K562 (cell line): Measurements from ENCODE around the gene MRPL19. TPM values are rescaled to one million over a fixed set of nuclear protein-coding genes. Genes with fewer than 3 reads are reported as not detected.

Experiments used
- ATAC-seq: fragments of 200-7000 bp; cut with Tn5 transposase; 3 replicates; pipeline ENCODE4 v1.9.1; 2020; ENCODE audit warnings: moderate library complexity
- BruUV-seq: library from RNA; stranded (reverse); fragments of 400-500 nt; replicated peaks from 2 replicates; lab custom pipeline; 2021; lab: Mats Ljungman, UMichigan
- CTCF ChIA-PET: fragments of 300-600 bp; formaldehyde crosslinking; extraction: SDS; loops from one replicate; lab custom pipeline; 2021; ENCODE audit warnings: low intra/inter-chr PET ratio; lab: Yijun Ruan, JAX
- POLR2A ChIA-PET: fragments of 300-600, 350-650 bp; sonication (Branson Sonifier 250); formaldehyde crosslinking; extraction: SDS; loops from one replicate; lab custom pipeline; 2021; ENCODE audit warnings: antibody characterized with exemption, inconsistent platforms; lab: Yijun Ruan, JAX
- DNase-seq, 4 experiments: peaks; one replicate each; pipeline versions ENCODE4 v3.0.0 to v3.0.0-alpha.2; 2011 to 2018; ENCODE audit warnings: low spot score in 3 of 4, mixed read lengths in 3 of 4; ENCODE audit errors: extremely low read depth in 1 of 4
- FAIRE-seq: peaks from 2 replicates; lab custom pipeline; 2011; peaks lifted over from hg19 to GRCh38; lab: Jason Lieb, UNC
- H2AFZ ChIP-seq: 2 replicates; pipeline ENCODE4 v1.6.0; 2011; ENCODE audit warnings: low read depth, low read length, control low read depth, inconsistent platforms
- H3K27ac ChIP-seq: fragments of 200-600 bp; 3 replicates; pipeline ENCODE4 v1.8.0; 2011; ENCODE audit warnings: low read depth, mild to moderate bottlenecking, control low read depth, inconsistent platforms, low read length, moderate library complexity, mixed read lengths; ENCODE audit errors: extremely low read depth
- H3K27me3 ChIP-seq, 2 experiments: fragments of 300-600 bp in 1 of 2; 2 replicates in 1 of 2; 3 replicates in 1 of 2; pipeline versions ENCODE4 v1.6.0 to v1.8.0; 2011; ENCODE audit warnings: inconsistent platforms in 2 of 2, low read length in 2 of 2, mild to moderate bottlenecking in 1 of 2, mixed read lengths in 1 of 2, moderate library complexity in 1 of 2; ENCODE audit not compliant: control insufficient read depth in 2 of 2, insufficient read depth in 2 of 2
- H3K36me3 ChIP-seq: fragments of 300-600 bp; 3 replicates; pipeline ENCODE4 v1.8.0; 2011; ENCODE audit warnings: mild to moderate bottlenecking, low read length, inconsistent platforms; ENCODE audit not compliant: control insufficient read depth, insufficient read depth
- H3K4me1 ChIP-seq, 2 experiments: fragments of 200-600 bp in 1 of 2; replicated peaks in 1 of 2; 2 replicates in 1 of 2; 3 replicates in 1 of 2; pipeline versions ENCODE4 v1.5.1 to v1.8.0; 2011; ENCODE audit warnings: inconsistent platforms in 2 of 2, low read length in 2 of 2, mild to moderate bottlenecking in 1 of 2, mixed read lengths in 1 of 2, moderate library complexity in 1 of 2; ENCODE audit not compliant: control insufficient read depth in 2 of 2, insufficient read depth in 2 of 2
- H3K4me2 ChIP-seq: 2 replicates; pipeline ENCODE4 v1.6.1; 2011; ENCODE audit warnings: low read length, control low read depth, inconsistent platforms, mixed read lengths; ENCODE audit not compliant: insufficient read depth
- H3K4me3 ChIP-seq: fragments of 200-600 bp; sonication (generic), shearing (Covaris generic); 2 replicates; pipeline ENCODE4 v1.5.1; 2016; ENCODE audit warnings: control low read depth, inconsistent platforms
- H3K79me2 ChIP-seq: fragments of 200-600 bp; 3 replicates; pipeline ENCODE4 v1.8.0; 2011; ENCODE audit warnings: low read length, inconsistent platforms; ENCODE audit not compliant: control insufficient read depth, insufficient read depth
- H3K9ac ChIP-seq, 2 experiments: 2 replicates each; pipeline versions ENCODE4 v1.6.0 to v1.6.1; 2011; ENCODE audit warnings: low read depth in 2 of 2, low read length in 2 of 2, control low read depth in 1 of 2, inconsistent platforms in 1 of 2, mild to moderate bottlenecking in 1 of 2, mixed read lengths in 1 of 2; ENCODE audit not compliant: insufficient read depth in 1 of 2
- H3K9me1 ChIP-seq: one replicate; pipeline ENCODE4 v1.6.0; 2011; ENCODE audit warnings: inconsistent platforms, mild to moderate bottlenecking, low read length, moderate library complexity; ENCODE audit not compliant: control insufficient read depth, insufficient read depth
- H3K9me3 ChIP-seq: replicated peaks from 2 replicates; pipeline ENCODE4 v1.5.1; 2011; ENCODE audit warnings: low read depth, low read length, inconsistent platforms; ENCODE audit not compliant: control insufficient read depth, insufficient read depth
- H4K20me1 ChIP-seq: replicated peaks from 2 replicates; pipeline ENCODE4 v1.6.1; 2011; ENCODE audit warnings: low read length, inconsistent platforms, mixed read lengths; ENCODE audit not compliant: control insufficient read depth, insufficient read depth
- JUNB ChIP-seq: fragments of 450-650 bp; formaldehyde crosslinking; conservative IDR thresholded peaks from 2 replicates; pipeline ENCODE4 v1.4.0; 2020; ENCODE audit warnings: mild to moderate bottlenecking
- MIER1 ChIP-seq: fragments of 450-650 bp; IDR thresholded peaks from 2 replicates; pipeline ENCODE4 v1.6.1; 2016; ENCODE audit warnings: antibody characterized with exemption, mild to moderate bottlenecking, low read depth
- POLR2G ChIP-seq: fragments of 200-400 bp; formaldehyde crosslinking; IDR thresholded peaks from 2 replicates; pipeline ENCODE4 v1.6.1; 2017; ENCODE audit warnings: low read depth, mild to moderate bottlenecking, antibody characterized with exemption, low read length, moderate library complexity
- RNF2 ChIP-seq: sonication (generic); IDR thresholded peaks from 2 replicates; pipeline ENCODE4 v1.6.1; 2016
- RUNX1 ChIP-seq: sonication (generic); IDR thresholded peaks from 2 replicates; pipeline ENCODE4 v1.6.1; 2016; ENCODE audit warnings: antibody characterized with exemption, low read depth
- YBX1 ChIP-seq: fragments of 450-650 bp; IDR thresholded peaks from 2 replicates; pipeline ENCODE4 v1.7.1; 2016; ENCODE audit warnings: mild to moderate bottlenecking
- ZC3H11A ChIP-seq: IDR thresholded peaks from 2 replicates; pipeline ENCODE4 v1.6.1; 2012; ENCODE audit warnings: low read depth, low read length, improper control_type of control experiment
- ZNF77 ChIP-seq: fragments of 250-450 bp; sonication (Bioruptor Pico); IDR thresholded peaks from 2 replicates; pipeline ENCODE4 v1.5.0; 2020
- ZNF79 ChIP-seq: fragments of 250-450 bp; sonication (Bioruptor Pico); IDR thresholded peaks from 2 replicates; pipeline ENCODE4 v1.4.0; 2020; ENCODE audit warnings: low read depth, mild to moderate bottlenecking, moderate library complexity
- WGBS: fragments of 100-300 bp; shearing (Covaris generic); methylation state at CpG from one replicate; pipeline ENCODE4 v1.1.6; 2016; ENCODE audit warnings: low coverage, mixed read lengths; ENCODE audit not compliant: insufficient coverage; ENCODE audit errors: missing lambda C conversion rate; 5-methylcytosine and 5-hydroxymethylcytosine counted together
- in situ Hi-C: fragments of 300-500 bp; cut with MboI; formaldehyde crosslinking; loops from 4 replicates; pipeline ENCODE4 v1.15.0; 2018; ENCODE audit warnings: inconsistent platforms, mixed read lengths
- intact Hi-C: fragments of 100-400 bp; cut with micrococcal nuclease; formaldehyde crosslinking; loops from 2 replicates; pipeline ENCODE4 v1.14.2; 2022
- polyA plus RNA-seq, 8 experiments: library from polyadenylated mRNA; depleted of rRNA in 4 of 8; stranded (reverse) in 5 of 8; unstranded in 3 of 8; fragments of >200 nt; fragmentation: Nextera tagmentation in 2 of 8; fragmentation: Illumina TruSeq in 1 of 8; extraction: Ambion mirVana in 2 of 8; extraction: Trizol in 1 of 8; gene quantifications; 2 replicates each; pipeline versions ENCODE4 v1.2.1 to v1.2.3, GENCODE V29; 2011 to 2014; ENCODE audit warnings: inconsistent platforms in 1 of 8, missing spikeins in 1 of 8
- total RNA-seq, 7 experiments: library from RNA; depleted of rRNA in 6 of 7; stranded (reverse); fragments of >200 nt in 6 of 7; fragmentation: Illumina TruSeq in 2 of 7; extraction: Trizol in 2 of 7; gene quantifications; 2 replicates each; pipeline versions ENCODE4 v1.2.1 to v1.2.3, GENCODE V29; 2011 to 2021; ENCODE audit warnings: low replicate concordance in 1 of 7
- TF ChIP-seq, protein P1 (sequence below): fragments of 450-650 bp; IDR thresholded peaks from 2 replicates; pipeline ENCODE4 v1.6.1; 2016; ENCODE audit warnings: mild to moderate bottlenecking, moderate library complexity

Gene MRPL19
- total and polyA plus RNA-seq, 9 of the 15 experiments (the other 6 are each of a cell fraction or from before 2014, with no cell fraction given) = 9.7 to 65.9 (median 56.1) TPM

- Histone ChIP-seq H3K4me1 (peaks cover 0 to 3% of the 10 kb centered on the region in 2 experiments; a peak in 2 of 5 replicates), H3K9me3 (no peaks in the 10 kb centered on the region), H3K27me3 (peaks cover 0 to 21% of the 10 kb centered on the region in 2 experiments; a peak in 3 of 5 replicates), H4K20me1 (no peaks in the 10 kb centered on the region; the same call in none of the 2 replicates), H3K4me2 (no peak overlapping the region), H3K79me2 (no peaks in the 10 kb centered on the region), H3K4me3 (no peak overlapping the region), H3K27ac (no peak overlapping the region), H3K36me3 (no peaks in the 10 kb centered on the region), H3K9me1 (no peaks in the 10 kb centered on the region), H3K9ac (no peak overlapping the region), H2AFZ (no peak overlapping the region)
- intact Hi-C loops = loop anchor here (5.0 to 10.0 kb wide), 3 partner anchors 292 to 690 kb away; no protein-coding TSS in a partner anchor
- no peak for ATAC-seq
- ChIA-PET POLR2A (interaction anchor here (0.7 kb wide), 1 partner anchor 11 kb away, joined by 4 read pairs; no protein-coding TSS in a partner anchor), CTCF (interaction anchor here (0.6 kb wide), 1 partner anchor 537 kb away, joined by 3 read pairs; no protein-coding TSS in a partner anchor)
- no TSS peak for BruUV-seq
- no peak for FAIRE-seq
- no peak for DNase-seq
- in situ Hi-C loops = loop anchor here (10.0 to 25.0 kb wide), 3 partner anchors 142 to 895 kb away; no protein-coding TSS in a partner anchor
- 0% methylated on average over 8 of the region's 8 CpGs for WGBS
- TF ChIP-seq RNF2 = no peak
- TF ChIP-seq, protein P1, sequence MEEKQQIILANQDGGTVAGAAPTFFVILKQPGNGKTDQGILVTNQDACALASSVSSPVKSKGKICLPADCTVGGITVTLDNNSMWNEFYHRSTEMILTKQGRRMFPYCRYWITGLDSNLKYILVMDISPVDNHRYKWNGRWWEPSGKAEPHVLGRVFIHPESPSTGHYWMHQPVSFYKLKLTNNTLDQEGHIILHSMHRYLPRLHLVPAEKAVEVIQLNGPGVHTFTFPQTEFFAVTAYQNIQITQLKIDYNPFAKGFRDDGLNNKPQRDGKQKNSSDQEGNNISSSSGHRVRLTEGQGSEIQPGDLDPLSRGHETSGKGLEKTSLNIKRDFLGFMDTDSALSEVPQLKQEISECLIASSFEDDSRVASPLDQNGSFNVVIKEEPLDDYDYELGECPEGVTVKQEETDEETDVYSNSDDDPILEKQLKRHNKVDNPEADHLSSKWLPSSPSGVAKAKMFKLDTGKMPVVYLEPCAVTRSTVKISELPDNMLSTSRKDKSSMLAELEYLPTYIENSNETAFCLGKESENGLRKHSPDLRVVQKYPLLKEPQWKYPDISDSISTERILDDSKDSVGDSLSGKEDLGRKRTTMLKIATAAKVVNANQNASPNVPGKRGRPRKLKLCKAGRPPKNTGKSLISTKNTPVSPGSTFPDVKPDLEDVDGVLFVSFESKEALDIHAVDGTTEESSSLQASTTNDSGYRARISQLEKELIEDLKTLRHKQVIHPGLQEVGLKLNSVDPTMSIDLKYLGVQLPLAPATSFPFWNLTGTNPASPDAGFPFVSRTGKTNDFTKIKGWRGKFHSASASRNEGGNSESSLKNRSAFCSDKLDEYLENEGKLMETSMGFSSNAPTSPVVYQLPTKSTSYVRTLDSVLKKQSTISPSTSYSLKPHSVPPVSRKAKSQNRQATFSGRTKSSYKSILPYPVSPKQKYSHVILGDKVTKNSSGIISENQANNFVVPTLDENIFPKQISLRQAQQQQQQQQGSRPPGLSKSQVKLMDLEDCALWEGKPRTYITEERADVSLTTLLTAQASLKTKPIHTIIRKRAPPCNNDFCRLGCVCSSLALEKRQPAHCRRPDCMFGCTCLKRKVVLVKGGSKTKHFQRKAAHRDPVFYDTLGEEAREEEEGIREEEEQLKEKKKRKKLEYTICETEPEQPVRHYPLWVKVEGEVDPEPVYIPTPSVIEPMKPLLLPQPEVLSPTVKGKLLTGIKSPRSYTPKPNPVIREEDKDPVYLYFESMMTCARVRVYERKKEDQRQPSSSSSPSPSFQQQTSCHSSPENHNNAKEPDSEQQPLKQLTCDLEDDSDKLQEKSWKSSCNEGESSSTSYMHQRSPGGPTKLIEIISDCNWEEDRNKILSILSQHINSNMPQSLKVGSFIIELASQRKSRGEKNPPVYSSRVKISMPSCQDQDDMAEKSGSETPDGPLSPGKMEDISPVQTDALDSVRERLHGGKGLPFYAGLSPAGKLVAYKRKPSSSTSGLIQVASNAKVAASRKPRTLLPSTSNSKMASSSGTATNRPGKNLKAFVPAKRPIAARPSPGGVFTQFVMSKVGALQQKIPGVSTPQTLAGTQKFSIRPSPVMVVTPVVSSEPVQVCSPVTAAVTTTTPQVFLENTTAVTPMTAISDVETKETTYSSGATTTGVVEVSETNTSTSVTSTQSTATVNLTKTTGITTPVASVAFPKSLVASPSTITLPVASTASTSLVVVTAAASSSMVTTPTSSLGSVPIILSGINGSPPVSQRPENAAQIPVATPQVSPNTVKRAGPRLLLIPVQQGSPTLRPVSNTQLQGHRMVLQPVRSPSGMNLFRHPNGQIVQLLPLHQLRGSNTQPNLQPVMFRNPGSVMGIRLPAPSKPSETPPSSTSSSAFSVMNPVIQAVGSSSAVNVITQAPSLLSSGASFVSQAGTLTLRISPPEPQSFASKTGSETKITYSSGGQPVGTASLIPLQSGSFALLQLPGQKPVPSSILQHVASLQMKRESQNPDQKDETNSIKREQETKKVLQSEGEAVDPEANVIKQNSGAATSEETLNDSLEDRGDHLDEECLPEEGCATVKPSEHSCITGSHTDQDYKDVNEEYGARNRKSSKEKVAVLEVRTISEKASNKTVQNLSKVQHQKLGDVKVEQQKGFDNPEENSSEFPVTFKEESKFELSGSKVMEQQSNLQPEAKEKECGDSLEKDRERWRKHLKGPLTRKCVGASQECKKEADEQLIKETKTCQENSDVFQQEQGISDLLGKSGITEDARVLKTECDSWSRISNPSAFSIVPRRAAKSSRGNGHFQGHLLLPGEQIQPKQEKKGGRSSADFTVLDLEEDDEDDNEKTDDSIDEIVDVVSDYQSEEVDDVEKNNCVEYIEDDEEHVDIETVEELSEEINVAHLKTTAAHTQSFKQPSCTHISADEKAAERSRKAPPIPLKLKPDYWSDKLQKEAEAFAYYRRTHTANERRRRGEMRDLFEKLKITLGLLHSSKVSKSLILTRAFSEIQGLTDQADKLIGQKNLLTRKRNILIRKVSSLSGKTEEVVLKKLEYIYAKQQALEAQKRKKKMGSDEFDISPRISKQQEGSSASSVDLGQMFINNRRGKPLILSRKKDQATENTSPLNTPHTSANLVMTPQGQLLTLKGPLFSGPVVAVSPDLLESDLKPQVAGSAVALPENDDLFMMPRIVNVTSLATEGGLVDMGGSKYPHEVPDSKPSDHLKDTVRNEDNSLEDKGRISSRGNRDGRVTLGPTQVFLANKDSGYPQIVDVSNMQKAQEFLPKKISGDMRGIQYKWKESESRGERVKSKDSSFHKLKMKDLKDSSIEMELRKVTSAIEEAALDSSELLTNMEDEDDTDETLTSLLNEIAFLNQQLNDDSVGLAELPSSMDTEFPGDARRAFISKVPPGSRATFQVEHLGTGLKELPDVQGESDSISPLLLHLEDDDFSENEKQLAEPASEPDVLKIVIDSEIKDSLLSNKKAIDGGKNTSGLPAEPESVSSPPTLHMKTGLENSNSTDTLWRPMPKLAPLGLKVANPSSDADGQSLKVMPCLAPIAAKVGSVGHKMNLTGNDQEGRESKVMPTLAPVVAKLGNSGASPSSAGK = no peak
- TF ChIP-seq JUNB = no peak
- TF ChIP-seq ZNF79 (CRISPR knock-in tag) = no peak
- TF ChIP-seq YBX1 = no peak
- no peak for TF ChIP-seq RUNX1
- TF ChIP-seq MIER1 = no peak
- no peak for TF ChIP-seq ZNF77 (CRISPR knock-in tag)
- TF ChIP-seq POLR2G = no peak
- TF ChIP-seq ZC3H11A = no peak
These were observed 39.7 kb upstream of the MRPL19 start for GRCh38 chr2:75606761-75607399.
